GM12892 (cell line): ENCODE data around the gene THOC5.

ENCODE experiments used
- POLR2A ChIP-seq: IDR thresholded peaks from 2 replicates; pipeline ENCODE4 v1.6.1; 2011; ENCODE audit warnings: low read depth, low read length, control low read depth
- POLR2AphosphoS5 ChIP-seq: IDR thresholded peaks from 2 replicates; pipeline ENCODE4 v1.6.1; 2011; ENCODE audit warnings: low read depth, low read length, control low read depth
- TAF1 ChIP-seq: IDR thresholded peaks from 2 replicates; pipeline ENCODE4 v1.6.1; 2011; ENCODE audit warnings: low read depth, mild to moderate bottlenecking, control low read depth, low read length, borderline replicate concordance

DNA sequence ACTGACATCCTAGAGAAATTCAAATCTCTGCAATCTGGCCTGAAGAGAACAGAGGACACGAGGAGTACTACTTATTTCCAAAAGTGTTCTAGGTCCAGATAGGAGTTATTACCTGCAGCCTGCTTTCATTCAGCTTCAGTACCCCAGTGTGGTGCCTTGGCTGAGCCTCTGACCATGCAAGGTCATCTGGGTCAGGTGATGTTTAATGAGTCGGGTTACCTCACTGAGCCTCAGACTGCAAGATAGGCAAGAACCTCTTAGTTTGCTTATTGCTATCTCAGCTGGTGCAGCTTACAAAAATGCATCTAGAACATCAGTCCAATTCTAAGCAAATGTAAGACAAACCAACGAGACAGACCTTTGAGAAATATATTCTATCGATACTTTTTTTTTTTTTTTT, 40.4 kb upstream of the THOC5 start:
- no peak for TF ChIP-seq POLR2A
- TF ChIP-seq POLR2AphosphoS5 = no peak
- no peak for TF ChIP-seq TAF1
